ENCODE data around the gene POC1A. TPM values are rescaled to one million over a fixed set of nuclear protein-coding genes. Genes with fewer than 3 reads are reported as not detected.
A peak's percentile ranks its signal among the peaks of the same experiment; 100 is the strongest.

POC1A gene
- total RNA-seq, 1 donor, result 10.0 TPM

GRCh38 chr3:52087731-52088130, 66.5 kb downstream of the POC1A start:
- no peak overlapping the region for H3K4me3 ChIP-seq (ENCODE audit: low read depth, low read length)
- TF ChIP-seq, protein P1, sequence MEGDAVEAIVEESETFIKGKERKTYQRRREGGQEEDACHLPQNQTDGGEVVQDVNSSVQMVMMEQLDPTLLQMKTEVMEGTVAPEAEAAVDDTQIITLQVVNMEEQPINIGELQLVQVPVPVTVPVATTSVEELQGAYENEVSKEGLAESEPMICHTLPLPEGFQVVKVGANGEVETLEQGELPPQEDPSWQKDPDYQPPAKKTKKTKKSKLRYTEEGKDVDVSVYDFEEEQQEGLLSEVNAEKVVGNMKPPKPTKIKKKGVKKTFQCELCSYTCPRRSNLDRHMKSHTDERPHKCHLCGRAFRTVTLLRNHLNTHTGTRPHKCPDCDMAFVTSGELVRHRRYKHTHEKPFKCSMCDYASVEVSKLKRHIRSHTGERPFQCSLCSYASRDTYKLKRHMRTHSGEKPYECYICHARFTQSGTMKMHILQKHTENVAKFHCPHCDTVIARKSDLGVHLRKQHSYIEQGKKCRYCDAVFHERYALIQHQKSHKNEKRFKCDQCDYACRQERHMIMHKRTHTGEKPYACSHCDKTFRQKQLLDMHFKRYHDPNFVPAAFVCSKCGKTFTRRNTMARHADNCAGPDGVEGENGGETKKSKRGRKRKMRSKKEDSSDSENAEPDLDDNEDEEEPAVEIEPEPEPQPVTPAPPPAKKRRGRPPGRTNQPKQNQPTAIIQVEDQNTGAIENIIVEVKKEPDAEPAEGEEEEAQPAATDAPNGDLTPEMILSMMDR (IDR thresholded peaks at IDR 0.05; ENCODE audit: insufficient read depth, low read length), result no peak
- no peak for DNase-seq (ENCODE audit: low read depth)

DNA sequence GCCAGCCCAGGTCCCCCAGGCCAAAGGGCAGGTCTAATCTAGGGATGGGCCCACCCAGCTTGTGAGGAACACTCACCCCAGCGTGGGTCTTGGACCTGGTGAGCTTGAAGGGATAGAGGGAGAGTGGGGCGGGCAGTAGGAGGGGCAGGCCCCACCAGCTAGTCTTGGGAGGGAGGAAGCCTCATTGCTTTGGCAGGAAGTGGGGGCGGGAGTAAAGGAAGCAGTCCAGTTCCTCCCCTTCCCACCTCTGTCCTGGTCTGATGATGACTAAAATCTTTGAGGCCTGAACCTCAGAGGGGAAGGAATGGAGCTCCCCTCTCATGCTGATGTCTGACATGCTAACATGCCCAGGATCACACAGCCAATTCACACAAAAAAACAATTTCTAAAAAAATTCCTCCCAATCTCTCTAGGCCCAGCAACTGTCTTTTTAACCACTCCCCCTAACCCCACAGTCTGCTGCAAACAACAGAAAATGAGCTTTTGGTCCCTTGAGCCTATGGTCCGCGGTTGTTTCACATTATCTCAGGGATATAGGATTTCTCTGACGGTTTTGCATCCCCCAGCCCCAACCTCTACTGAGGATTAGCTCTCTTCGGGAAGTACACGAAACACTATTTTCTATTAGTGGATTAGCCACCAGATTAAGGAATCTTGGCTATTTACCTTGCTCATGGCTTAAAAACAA, 67.1 kb downstream of the POC1A start:
- peak; percentile 37 for DNase-seq (ENCODE audit: low read depth)
- TF ChIP-seq, protein P1 (IDR thresholded peaks at IDR 0.05; ENCODE audit: insufficient read depth, low read length), result no peak
- H3K4me3 ChIP-seq (ENCODE audit: low read depth, low read length), result no peak overlapping the region

GRCh38 chr3:52086461-52086860, 67.8 kb downstream of the POC1A start:
- TF ChIP-seq, protein P1 (IDR thresholded peaks at IDR 0.05; ENCODE audit: insufficient read depth, low read length), result no peak
- H3K4me3 ChIP-seq (ENCODE audit: low read depth, low read length), result no peak overlapping the region
- DNase-seq (ENCODE audit: low read depth), result no peak

DNA sequence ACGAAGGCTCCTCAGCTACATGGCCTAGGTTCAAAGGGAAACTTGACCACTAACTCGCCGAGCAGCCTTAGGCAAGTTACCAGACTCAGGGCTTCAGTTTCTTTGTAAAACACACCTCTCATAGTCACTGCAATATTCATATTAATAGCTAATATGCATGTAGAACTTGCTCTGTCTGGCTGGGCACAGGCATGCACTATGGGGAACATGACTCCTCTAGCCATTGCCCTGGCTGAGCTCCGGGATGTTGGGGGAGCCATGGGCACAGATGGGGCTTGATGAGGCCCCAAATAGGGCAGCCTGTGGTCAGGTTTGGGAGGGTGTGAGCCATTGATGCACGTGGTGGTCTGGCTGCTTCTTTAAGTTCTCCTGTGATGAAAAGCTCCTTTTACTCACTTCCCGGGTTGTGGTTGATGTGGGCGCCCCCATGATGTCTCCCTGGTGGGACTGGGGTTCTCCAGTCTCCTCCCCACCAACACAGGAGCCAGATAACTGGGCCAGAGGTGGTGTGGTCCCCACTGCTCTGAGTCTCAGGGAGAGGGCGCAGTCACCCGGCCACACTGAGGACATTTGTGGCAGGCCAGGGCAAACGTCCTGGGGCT, 68.4 kb downstream of the POC1A start:
- no peak overlapping the region for H3K4me3 ChIP-seq (ENCODE audit: low read depth, low read length)
- TF ChIP-seq, protein P1 (IDR thresholded peaks at IDR 0.05; ENCODE audit: insufficient read depth, low read length), result no peak
- DNase-seq (ENCODE audit: low read depth), result no peak

DNA sequence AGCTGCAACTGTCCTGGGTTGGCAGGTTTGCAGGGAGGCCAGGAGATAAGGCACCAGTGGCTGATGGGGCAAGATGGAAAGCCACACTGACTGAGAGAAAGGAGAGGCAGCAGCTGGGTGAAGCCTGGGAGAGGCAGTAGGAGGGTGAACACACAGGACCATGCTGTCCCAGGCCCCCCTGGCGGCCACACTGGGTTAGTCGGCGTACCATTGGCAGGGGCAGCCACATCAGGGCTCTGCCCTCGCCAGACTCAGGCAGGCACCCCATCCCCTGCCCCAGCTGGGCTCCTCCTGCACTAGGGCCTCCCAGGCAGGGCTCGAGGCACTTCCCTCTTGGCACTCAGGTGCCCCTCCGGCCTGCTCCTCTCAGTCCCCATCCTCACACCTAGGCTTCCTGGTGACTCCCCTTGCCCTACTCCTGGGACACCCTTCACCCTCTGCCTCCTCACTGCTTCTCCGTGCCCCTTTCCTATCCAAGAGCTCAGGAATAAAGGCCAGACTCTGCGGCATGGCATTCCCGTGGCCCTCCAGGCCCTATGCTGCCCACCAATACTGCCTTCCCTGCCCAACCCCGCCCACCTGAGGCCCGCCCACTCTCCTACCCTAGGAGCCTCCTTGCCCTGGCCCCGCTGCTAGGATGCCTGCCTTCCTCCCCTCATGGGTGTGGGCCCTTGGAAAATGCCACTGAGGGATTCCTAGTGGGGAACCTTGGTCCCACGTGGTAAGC, 69.1 kb downstream of the POC1A start:
- no peak overlapping the region for H3K4me3 ChIP-seq (ENCODE audit: low read depth, low read length)
- TF ChIP-seq, protein P1 (IDR thresholded peaks at IDR 0.05; ENCODE audit: insufficient read depth, low read length), result no peak
- DNase-seq (ENCODE audit: low read depth), result no peak

DNA sequence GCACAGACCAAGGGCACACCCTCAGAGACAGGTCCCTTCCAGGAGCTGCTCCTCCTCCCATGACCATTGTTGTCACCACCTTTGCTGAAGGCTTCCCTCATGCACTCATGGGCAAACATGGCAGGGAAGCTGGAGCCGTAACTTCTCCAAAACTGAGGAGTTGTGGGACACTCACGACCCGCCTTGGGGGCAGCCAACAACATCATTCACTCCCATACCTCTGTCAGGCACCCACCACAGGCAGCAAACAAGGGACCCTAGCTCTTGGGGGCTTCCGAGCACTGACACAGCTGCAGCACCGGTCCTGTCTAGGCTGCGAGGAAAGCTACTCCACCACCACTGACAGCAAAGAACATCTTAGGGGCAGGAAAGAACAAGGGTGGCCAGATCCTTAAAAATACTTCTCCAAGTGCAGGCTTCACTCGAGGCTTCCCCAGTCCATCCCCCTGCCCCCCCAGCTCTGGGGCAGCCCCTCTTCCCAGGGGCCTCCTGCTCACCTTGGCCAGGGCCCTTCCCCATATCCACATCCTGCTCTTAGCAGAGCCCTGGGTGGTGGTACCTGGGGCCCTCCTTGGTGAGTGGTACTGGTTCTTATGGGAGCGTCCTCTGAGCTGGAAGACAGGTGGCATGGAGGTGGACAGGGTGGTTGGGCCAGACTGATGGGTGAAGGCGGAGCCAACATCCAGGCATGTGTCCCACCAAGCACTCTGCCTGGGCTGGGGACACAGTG, 69.8 kb downstream of the POC1A start:
- no peak for DNase-seq (ENCODE audit: low read depth)
- TF ChIP-seq, protein P1 (IDR thresholded peaks at IDR 0.05; ENCODE audit: insufficient read depth, low read length), result no peak
- no peak overlapping the region for H3K4me3 ChIP-seq (ENCODE audit: low read depth, low read length)
